ENCODE measurements around the gene IGFN1. TPM values are rescaled to one million over a fixed set of nuclear protein-coding genes. Genes with fewer than 3 reads are reported as not detected.

Gene IGFN1
- total and polyA plus RNA-seq, 9 donors: 0.05 to 1.6 (median 0.51) TPM; not detected in 2

DNA sequence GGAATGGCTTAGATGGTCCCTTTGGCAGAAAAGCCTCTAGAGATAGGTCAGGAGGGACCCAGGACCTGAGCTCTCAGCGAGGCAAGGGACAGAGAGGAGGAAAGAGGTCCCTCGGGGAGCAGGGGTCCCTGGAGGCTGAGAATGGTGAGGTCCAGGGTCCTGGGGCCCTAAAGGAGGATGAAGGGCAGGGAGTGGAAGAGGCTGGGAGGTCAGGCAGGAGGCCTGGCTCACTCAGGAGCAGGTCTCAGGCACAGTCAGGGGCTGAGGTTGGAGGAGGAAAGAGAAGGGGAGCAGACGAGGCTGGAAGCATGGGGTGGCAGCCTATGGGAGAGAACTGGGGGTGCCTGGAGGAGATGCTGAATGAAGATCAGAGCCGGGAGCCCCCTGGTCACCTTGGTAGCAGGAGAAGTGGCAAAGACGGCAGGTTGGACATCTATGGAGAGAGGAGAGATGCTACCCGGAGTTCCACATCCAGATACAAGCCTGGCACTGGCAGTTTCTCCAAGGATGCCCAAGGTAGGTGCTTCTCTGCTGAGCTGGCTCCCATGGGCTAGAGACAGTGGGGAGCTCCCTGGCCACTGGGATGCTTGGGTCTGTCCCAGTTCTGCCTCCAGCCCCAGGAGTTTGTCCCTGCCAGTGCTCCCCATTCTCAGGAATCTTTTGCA lies 22.6 kb downstream of the IGFN1 start:
- peak in 2 of 5 donors; percentile 7 to 8 for DNase-seq

DNA sequence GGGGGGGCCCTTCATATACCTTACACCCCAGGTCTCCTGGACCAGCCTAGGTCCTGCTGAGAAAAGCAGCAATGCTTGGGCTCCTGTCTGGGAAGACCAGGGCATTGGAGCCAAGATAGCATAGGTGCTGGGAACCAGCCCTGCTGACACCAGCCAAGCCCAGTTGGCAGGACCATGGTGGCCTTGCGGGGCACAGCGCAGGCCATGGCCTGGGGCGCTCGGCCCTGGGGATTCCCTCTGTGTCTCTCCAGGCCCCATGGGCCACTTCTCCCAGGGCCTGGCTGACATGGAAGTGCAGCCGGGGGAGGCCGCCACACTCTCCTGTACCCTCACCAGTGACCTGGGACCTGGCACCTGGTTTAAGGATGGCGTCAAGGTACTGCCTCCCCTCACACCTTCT lies 23.3 kb downstream of the IGFN1 start:
- peak in 1 of 5 donors; percentile 20 for DNase-seq
- Histone ChIP-seq H3K4me1 (ENCODE audit: insufficient read depth) (no peaks in the 10 kb centered on the region), H3K4me3 (no peak overlapping the region), H3K27me3 (no peaks in the 10 kb centered on the region), H3K27ac (no peak overlapping the region), H3K36me3 (no peaks in the 10 kb centered on the region), H3K9me3 (no peaks in the 10 kb centered on the region)
- WGBS, 3 donors: 82 to 89% (median 88%) methylated on average over 6 to 7 of the region's 7 CpGs
- intact Hi-C loops (cut with DNase I): no loop called here
- TF ChIP-seq EP300 (IDR thresholded peaks at IDR 0.05): no peak
- TF ChIP-seq, protein P1, sequence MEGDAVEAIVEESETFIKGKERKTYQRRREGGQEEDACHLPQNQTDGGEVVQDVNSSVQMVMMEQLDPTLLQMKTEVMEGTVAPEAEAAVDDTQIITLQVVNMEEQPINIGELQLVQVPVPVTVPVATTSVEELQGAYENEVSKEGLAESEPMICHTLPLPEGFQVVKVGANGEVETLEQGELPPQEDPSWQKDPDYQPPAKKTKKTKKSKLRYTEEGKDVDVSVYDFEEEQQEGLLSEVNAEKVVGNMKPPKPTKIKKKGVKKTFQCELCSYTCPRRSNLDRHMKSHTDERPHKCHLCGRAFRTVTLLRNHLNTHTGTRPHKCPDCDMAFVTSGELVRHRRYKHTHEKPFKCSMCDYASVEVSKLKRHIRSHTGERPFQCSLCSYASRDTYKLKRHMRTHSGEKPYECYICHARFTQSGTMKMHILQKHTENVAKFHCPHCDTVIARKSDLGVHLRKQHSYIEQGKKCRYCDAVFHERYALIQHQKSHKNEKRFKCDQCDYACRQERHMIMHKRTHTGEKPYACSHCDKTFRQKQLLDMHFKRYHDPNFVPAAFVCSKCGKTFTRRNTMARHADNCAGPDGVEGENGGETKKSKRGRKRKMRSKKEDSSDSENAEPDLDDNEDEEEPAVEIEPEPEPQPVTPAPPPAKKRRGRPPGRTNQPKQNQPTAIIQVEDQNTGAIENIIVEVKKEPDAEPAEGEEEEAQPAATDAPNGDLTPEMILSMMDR (IDR thresholded peaks at IDR 0.05): no peak
- no peak for TF ChIP-seq POLR2A (IDR thresholded peaks at IDR 0.05)

More for the DNA sequence above, 22.6 kb downstream of the IGFN1 start:
- Histone ChIP-seq H3K4me1 (ENCODE audit: insufficient read depth) (no peaks in the 10 kb centered on the region), H3K36me3 (no peaks in the 10 kb centered on the region), H3K27me3 (no peaks in the 10 kb centered on the region), H3K4me3 (no peak overlapping the region), H3K27ac (no peak overlapping the region), H3K9me3 (no peaks in the 10 kb centered on the region)
- WGBS, 3 donors: 83 to 90% (median 86%) methylated on average over 6 of the region's 6 CpGs
- TF ChIP-seq, protein P1 (IDR thresholded peaks at IDR 0.05): no peak
- TF ChIP-seq EP300 (IDR thresholded peaks at IDR 0.05) (no peak), POLR2A (IDR thresholded peaks at IDR 0.05) (no peak)
- intact Hi-C loops (cut with DNase I): no loop called here

DNA sequence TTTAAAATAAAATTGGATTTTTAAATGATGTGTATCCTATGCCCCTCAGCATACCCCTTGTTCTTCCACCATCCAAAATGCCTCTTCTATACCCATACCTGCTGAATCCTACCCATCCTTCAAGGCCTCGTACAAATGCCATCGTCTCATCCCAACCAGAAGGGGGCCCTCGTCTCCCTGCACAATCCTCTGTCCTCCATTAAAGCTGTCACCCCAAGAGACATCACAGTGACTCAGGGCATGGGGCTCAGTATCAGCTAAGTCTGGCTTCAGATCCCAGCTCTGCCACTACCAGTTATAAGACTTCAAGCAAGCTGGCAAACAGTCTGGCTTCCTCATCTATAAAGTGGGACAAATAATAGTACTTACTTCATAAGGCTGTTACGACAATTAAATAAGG lies 23.8 kb downstream of the IGFN1 start:
- no peaks in the 10 kb centered on the region for H3K27me3 ChIP-seq
- H3K9me3 ChIP-seq: no peaks in the 10 kb centered on the region
- 76 to 90% (median 86%) methylated on average over 4 of the region's 4 CpGs for WGBS, 3 donors
- intact Hi-C loops (cut with DNase I): no loop called here
- H3K27ac ChIP-seq: no peak overlapping the region
- TF ChIP-seq POLR2A (IDR thresholded peaks at IDR 0.05): no peak
- TF ChIP-seq, protein P1 (IDR thresholded peaks at IDR 0.05): no peak
- TF ChIP-seq EP300 (IDR thresholded peaks at IDR 0.05): no peak
- peak in 1 of 5 donors; percentile 0 for DNase-seq
- H3K4me3 ChIP-seq: no peak overlapping the region
- no peaks in the 10 kb centered on the region for H3K4me1 ChIP-seq (ENCODE audit: insufficient read depth)
- no peaks in the 10 kb centered on the region for H3K36me3 ChIP-seq

DNA sequence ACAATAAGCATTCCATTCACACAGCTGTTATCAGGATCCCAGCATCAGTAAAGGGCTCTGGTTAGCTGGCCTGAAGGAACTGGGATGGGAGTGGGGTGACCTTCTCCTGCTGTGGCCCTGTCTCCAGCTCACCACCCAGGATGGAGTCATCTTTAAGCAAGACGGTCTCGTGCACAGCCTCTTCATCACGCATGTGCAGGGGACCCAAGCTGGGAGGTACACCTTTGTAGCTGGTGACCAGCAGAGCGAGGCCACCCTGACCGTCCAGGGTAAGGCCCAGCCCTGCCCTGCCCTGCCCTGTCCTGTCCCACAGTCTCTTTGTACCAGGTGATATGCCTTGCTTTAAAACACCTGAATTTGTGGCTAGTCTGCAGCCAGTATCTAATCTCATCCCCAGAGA lies 24.3 kb downstream of the IGFN1 start:
- TF ChIP-seq, protein P1 (IDR thresholded peaks at IDR 0.05): no peak
- TF ChIP-seq EP300 (IDR thresholded peaks at IDR 0.05): no peak
- TF ChIP-seq POLR2A (IDR thresholded peaks at IDR 0.05): no peak
- Histone ChIP-seq H3K27ac (no peak overlapping the region), H3K36me3 (no peaks in the 10 kb centered on the region), H3K9me3 (no peaks in the 10 kb centered on the region), H3K27me3 (no peaks in the 10 kb centered on the region), H3K4me1 (ENCODE audit: insufficient read depth) (no peaks in the 10 kb centered on the region), H3K4me3 (no peak overlapping the region)
- 74 to 87% (median 75%) methylated on average over 5 of the region's 5 CpGs for WGBS, 3 donors
- DNase-seq: peak in 2 of 5 donors; percentile 5 to 13
- intact Hi-C loops (cut with DNase I): no loop called here
